ENCODE data around the gene SPSB1.

DNA sequence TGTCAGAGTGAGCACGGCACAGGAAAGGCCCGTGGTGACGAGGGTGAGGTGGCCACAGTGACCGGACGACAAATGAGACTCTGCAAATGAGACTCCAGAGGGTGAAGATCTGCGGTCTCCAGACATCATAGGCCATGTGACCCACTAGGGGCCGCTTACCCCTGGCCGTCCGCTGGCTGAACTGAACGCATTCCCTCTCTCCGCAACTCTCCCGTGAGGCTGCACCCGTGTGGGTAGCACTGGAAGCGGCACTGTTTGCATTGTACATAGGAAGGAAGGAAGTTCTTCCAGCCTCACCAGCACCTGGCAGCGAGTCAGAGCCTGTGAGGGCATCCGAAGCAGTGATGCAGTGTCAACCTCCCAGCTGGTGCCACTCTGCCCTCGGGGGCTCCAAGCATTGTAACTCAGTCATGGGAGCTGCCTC lies 23.6 kb upstream of the SPSB1 start:
- TF ChIP-seq, protein P1, sequence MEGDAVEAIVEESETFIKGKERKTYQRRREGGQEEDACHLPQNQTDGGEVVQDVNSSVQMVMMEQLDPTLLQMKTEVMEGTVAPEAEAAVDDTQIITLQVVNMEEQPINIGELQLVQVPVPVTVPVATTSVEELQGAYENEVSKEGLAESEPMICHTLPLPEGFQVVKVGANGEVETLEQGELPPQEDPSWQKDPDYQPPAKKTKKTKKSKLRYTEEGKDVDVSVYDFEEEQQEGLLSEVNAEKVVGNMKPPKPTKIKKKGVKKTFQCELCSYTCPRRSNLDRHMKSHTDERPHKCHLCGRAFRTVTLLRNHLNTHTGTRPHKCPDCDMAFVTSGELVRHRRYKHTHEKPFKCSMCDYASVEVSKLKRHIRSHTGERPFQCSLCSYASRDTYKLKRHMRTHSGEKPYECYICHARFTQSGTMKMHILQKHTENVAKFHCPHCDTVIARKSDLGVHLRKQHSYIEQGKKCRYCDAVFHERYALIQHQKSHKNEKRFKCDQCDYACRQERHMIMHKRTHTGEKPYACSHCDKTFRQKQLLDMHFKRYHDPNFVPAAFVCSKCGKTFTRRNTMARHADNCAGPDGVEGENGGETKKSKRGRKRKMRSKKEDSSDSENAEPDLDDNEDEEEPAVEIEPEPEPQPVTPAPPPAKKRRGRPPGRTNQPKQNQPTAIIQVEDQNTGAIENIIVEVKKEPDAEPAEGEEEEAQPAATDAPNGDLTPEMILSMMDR (IDR thresholded peaks at IDR 0.05): no peak
- TF ChIP-seq POLR2A (IDR thresholded peaks at IDR 0.05): no peak
